ENCODE results near the gene SLC39A7. TPM values are rescaled to one million over a fixed set of nuclear protein-coding genes. Genes with fewer than 3 reads are reported as not detected.

The SLC39A7 gene
- 100 to 1,000 TPM in 2 of 4 donors, 10 to 100 TPM in 2; 38.9 to 162 (median 79.1) TPM for polyA plus RNA-seq
- long read RNA-seq, donor 1, transcript SLC39A7-202 (7 exons, 2,409 nt) = minor isoform, 5 of 33 reads
- long read RNA-seq, donor 1, transcript SLC39A7-201 (8 exons, 2,153 nt) = major isoform, 8 of 33 reads
- long read RNA-seq, donor 1, partial matches to known transcripts = 19 of 33 reads
- long read RNA-seq, donor 1, other reads (novel, unspliced or antisense) = 0 of 33 reads
- long read RNA-seq, donor 2, partial matches to known transcripts = 0 of 1 reads
- long read RNA-seq, donor 2, other reads (novel, unspliced or antisense) = 0 of 1 reads
- long read RNA-seq, donor 3, partial matches to known transcripts = 0 of 9 reads
- long read RNA-seq, donor 3, other reads (novel, unspliced or antisense) = 0 of 9 reads
- long read RNA-seq, donor 4 = 0 reads
- long read RNA-seq, donor 5, partial matches to known transcripts = 0 of 2 reads
- long read RNA-seq, donor 5, other reads (novel, unspliced or antisense) = 0 of 2 reads
- long read RNA-seq, donor 6, partial matches to known transcripts = 11 of 15 reads
- long read RNA-seq, donor 6, other reads (novel, unspliced or antisense) = 0 of 15 reads
- long read RNA-seq, donor 7, transcript SLC39A7-201 (8 exons, 2,153 nt) = minor isoform, 6 of 15 reads
- long read RNA-seq, donor 7, transcript SLC39A7-202 (7 exons, 2,409 nt) = major isoform, 7 of 15 reads
- long read RNA-seq, donor 7, partial matches to known transcripts = 0 of 15 reads
- long read RNA-seq, donor 7, other reads (novel, unspliced or antisense) = 0 of 15 reads
- long read RNA-seq, donor 8, partial matches to known transcripts = 0 of 2 reads
- long read RNA-seq, donor 8, other reads (novel, unspliced or antisense) = 0 of 2 reads
- long read RNA-seq, donor 9, partial matches to known transcripts = 0 of 5 reads
- long read RNA-seq, donor 9, other reads (novel, unspliced or antisense) = 0 of 5 reads
- long read RNA-seq, donor 10, transcript SLC39A7-202 (7 exons, 2,409 nt) = major isoform, 6 of 13 reads
- long read RNA-seq, donor 10, partial matches to known transcripts = 0 of 13 reads
- long read RNA-seq, donor 10, other reads (novel, unspliced or antisense) = 0 of 13 reads

- DNase-seq = peak; percentile 99 to 100
- FAIRE-seq = no peak
- peaks cover 9 to 31% (median 12%) of the 10 kb centered on the region in 3 donors for H3K4me1 ChIP-seq (ENCODE audit: control insufficient read depth in 3 of 3, insufficient read depth in 2 of 3, low read depth in 1 of 3, low read length in 2 of 3)
- H3K36me3 ChIP-seq (ENCODE audit: control insufficient read depth in 3 of 3, insufficient read depth in 2 of 3, low read depth in 1 of 3, low read length in 3 of 3) = peaks cover 10 to 46% (median 20%) of the 10 kb centered on the region in 3 donors
- H3K27ac ChIP-seq (ENCODE audit: low read depth in 1 of 3, low read length in 2 of 3) = peak within 1 kb of the TSS; percentile 92 to 99 (median 98)
- no peaks in the 10 kb centered on the region for H3K27me3 ChIP-seq (ENCODE audit: control insufficient read depth in 3 of 3, insufficient read depth in 3 of 3, low read length in 3 of 3)
- WGBS, 3 donors = 0% methylated on average over 64 to 68 of the region's 68 CpGs
- peak within 1 kb of the TSS; percentile 79 to 96 (median 85) for H3K4me3 ChIP-seq (ENCODE audit: low read depth in 1 of 3, low read length in 3 of 3)
- H3K9me3 ChIP-seq (ENCODE audit: control insufficient read depth in 2 of 2, insufficient read depth in 1 of 2, low read depth in 1 of 2, low read length in 1 of 2) = no peaks in the 10 kb centered on the region
Observed at GRCh38 chr6:33200219-33201146, at the start of gene SLC39A7, which contains the start of gene RXRB. Gene SLC39A7 (plus strand): TSS chr6:33200867. CDS start chr6:33201246, 379 bp downstream. Gene RXRB (minus strand): TSS chr6:33200665. CDS start chr6:33200476, 189 bp downstream.

- DNase-seq (no peak), FAIRE-seq (no peak)
- Histone ChIP-seq H3K36me3 (ENCODE audit: control insufficient read depth in 3 of 3, insufficient read depth in 2 of 3, low read depth in 1 of 3, low read length in 3 of 3) (no peaks in the 10 kb centered on the region), H3K27ac (ENCODE audit: low read depth in 1 of 3, low read length in 2 of 3) (no peak overlapping the region), H3K27me3 (ENCODE audit: control insufficient read depth in 3 of 3, insufficient read depth in 3 of 3, low read length in 3 of 3) (peaks cover 0 to 5% (median 0%) of the 10 kb centered on the region in 3 donors), H3K9me3 (ENCODE audit: control insufficient read depth in 2 of 2, insufficient read depth in 1 of 2, low read depth in 1 of 2, low read length in 1 of 2) (peaks cover 0 to 5% of the 10 kb centered on the region in 2 donors), H3K4me1 (ENCODE audit: control insufficient read depth in 3 of 3, insufficient read depth in 2 of 3, low read depth in 1 of 3, low read length in 2 of 3) (no peaks in the 10 kb centered on the region), H3K4me3 (ENCODE audit: low read depth in 1 of 3, low read length in 3 of 3) (no peak overlapping the region)
- WGBS, 3 donors = 80 to 96% (median 95%) methylated on average over 1 of the region's 1 CpG
Observed at GRCh38 chr6:33151050-33151449, 49.6 kb upstream of the SLC39A7 start.

GRCh38 chr6:33154349-33154748 is 46.3 kb upstream of the SLC39A7 start:
- Histone ChIP-seq H3K4me3 (ENCODE audit: low read depth in 1 of 3, low read length in 3 of 3) (no peak overlapping the region), H3K36me3 (ENCODE audit: control insufficient read depth in 3 of 3, insufficient read depth in 2 of 3, low read depth in 1 of 3, low read length in 3 of 3) (no peaks in the 10 kb centered on the region), H3K27ac (ENCODE audit: low read depth in 1 of 3, low read length in 2 of 3) (no peak overlapping the region), H3K4me1 (ENCODE audit: control insufficient read depth in 3 of 3, insufficient read depth in 2 of 3, low read depth in 1 of 3, low read length in 2 of 3) (no peaks in the 10 kb centered on the region), H3K9me3 (ENCODE audit: control insufficient read depth in 2 of 2, insufficient read depth in 1 of 2, low read depth in 1 of 2, low read length in 1 of 2) (peaks cover 0 to 5% of the 10 kb centered on the region in 2 donors), H3K27me3 (ENCODE audit: control insufficient read depth in 3 of 3, insufficient read depth in 3 of 3, low read length in 3 of 3) (peaks cover 0 to 2% (median 0%) of the 10 kb centered on the region in 3 donors)
- FAIRE-seq (no peak), DNase-seq (no peak)
- WGBS, 3 donors = 56 to 67% (median 65%) methylated on average over 4 of the region's 4 CpGs

GRCh38 chr6:33156561-33156960 is 44.1 kb upstream of the SLC39A7 start:
- Histone ChIP-seq H3K4me3 (ENCODE audit: low read depth in 1 of 3, low read length in 3 of 3) (no peak overlapping the region), H3K9me3 (ENCODE audit: control insufficient read depth in 2 of 2, insufficient read depth in 1 of 2, low read depth in 1 of 2, low read length in 1 of 2) (peaks cover 0 to 5% of the 10 kb centered on the region in 2 donors), H3K27ac (ENCODE audit: low read depth in 1 of 3, low read length in 2 of 3) (no peak overlapping the region), H3K4me1 (ENCODE audit: control insufficient read depth in 3 of 3, insufficient read depth in 2 of 3, low read depth in 1 of 3, low read length in 2 of 3) (peaks cover 2 to 6% (median 4%) of the 10 kb centered on the region in 3 donors), H3K27me3 (ENCODE audit: control insufficient read depth in 3 of 3, insufficient read depth in 3 of 3, low read length in 3 of 3) (peaks cover 0 to 2% (median 0%) of the 10 kb centered on the region in 3 donors), H3K36me3 (ENCODE audit: control insufficient read depth in 3 of 3, insufficient read depth in 2 of 3, low read depth in 1 of 3, low read length in 3 of 3) (no peaks in the 10 kb centered on the region)
- FAIRE-seq (no peak), DNase-seq (no peak)
- 87 to 93% (median 90%) methylated on average over 6 of the region's 6 CpGs for WGBS, 3 donors

- no peak overlapping the region for H3K4me3 ChIP-seq (ENCODE audit: low read depth in 1 of 3, low read length in 3 of 3)
- H3K27me3 ChIP-seq (ENCODE audit: control insufficient read depth in 3 of 3, insufficient read depth in 3 of 3, low read length in 3 of 3) = peaks cover 0 to 5% (median 0%) of the 10 kb centered on the region in 3 donors
- H3K36me3 ChIP-seq (ENCODE audit: control insufficient read depth in 3 of 3, insufficient read depth in 2 of 3, low read depth in 1 of 3, low read length in 3 of 3) = no peaks in the 10 kb centered on the region
- H3K4me1 ChIP-seq (ENCODE audit: control insufficient read depth in 3 of 3, insufficient read depth in 2 of 3, low read depth in 1 of 3, low read length in 2 of 3) = peaks cover 2 to 8% (median 6%) of the 10 kb centered on the region in 3 donors
- FAIRE-seq = no peak
- no peak overlapping the region for H3K27ac ChIP-seq (ENCODE audit: low read depth in 1 of 3, low read length in 2 of 3)
- DNase-seq = peak in 1 of 2 donors; percentile 30
- 59 to 78% (median 63%) methylated on average over 2 of the region's 2 CpGs for WGBS, 3 donors
- peaks cover 0 to 5% of the 10 kb centered on the region in 2 donors for H3K9me3 ChIP-seq (ENCODE audit: control insufficient read depth in 2 of 2, insufficient read depth in 1 of 2, low read depth in 1 of 2, low read length in 1 of 2)
Observed at GRCh38 chr6:33156964-33157363, 43.7 kb upstream of the SLC39A7 start.

- H3K4me1 ChIP-seq (ENCODE audit: control insufficient read depth in 3 of 3, insufficient read depth in 2 of 3, low read depth in 1 of 3, low read length in 2 of 3) = peaks cover 2 to 8% (median 6%) of the 10 kb centered on the region in 3 donors
- WGBS, 3 donors = 81 to 89% (median 88%) methylated on average over 11 of the region's 11 CpGs
- no peaks in the 10 kb centered on the region for H3K36me3 ChIP-seq (ENCODE audit: control insufficient read depth in 3 of 3, insufficient read depth in 2 of 3, low read depth in 1 of 3, low read length in 3 of 3)
- H3K27ac ChIP-seq (ENCODE audit: low read depth in 1 of 3, low read length in 2 of 3) = no peak overlapping the region
- H3K4me3 ChIP-seq (ENCODE audit: low read depth in 1 of 3, low read length in 3 of 3) = no peak overlapping the region
- FAIRE-seq = no peak
- H3K27me3 ChIP-seq (ENCODE audit: control insufficient read depth in 3 of 3, insufficient read depth in 3 of 3, low read length in 3 of 3) = peaks cover 0 to 9% (median 0%) of the 10 kb centered on the region in 3 donors
- DNase-seq = no peak
- H3K9me3 ChIP-seq (ENCODE audit: control insufficient read depth in 2 of 2, insufficient read depth in 1 of 2, low read depth in 1 of 2, low read length in 1 of 2) = no peaks in the 10 kb centered on the region
Observed at GRCh38 chr6:33160096-33160495, 40.6 kb upstream of the SLC39A7 start.

GRCh38 chr6:33160728-33161344 is 39.8 kb upstream of the SLC39A7 start:
- 31 to 43% (median 33%) methylated on average over 13 of the region's 13 CpGs for WGBS, 3 donors
- Histone ChIP-seq H3K36me3 (ENCODE audit: control insufficient read depth in 3 of 3, insufficient read depth in 2 of 3, low read depth in 1 of 3, low read length in 3 of 3) (no peaks in the 10 kb centered on the region), H3K4me1 (ENCODE audit: control insufficient read depth in 3 of 3, insufficient read depth in 2 of 3, low read depth in 1 of 3, low read length in 2 of 3) (peaks cover 2 to 8% (median 6%) of the 10 kb centered on the region in 3 donors), H3K9me3 (ENCODE audit: control insufficient read depth in 2 of 2, insufficient read depth in 1 of 2, low read depth in 1 of 2, low read length in 1 of 2) (no peaks in the 10 kb centered on the region), H3K4me3 (ENCODE audit: low read depth in 1 of 3, low read length in 3 of 3) (no peak overlapping the region), H3K27me3 (ENCODE audit: control insufficient read depth in 3 of 3, insufficient read depth in 3 of 3, low read length in 3 of 3) (peaks cover 0 to 7% (median 0%) of the 10 kb centered on the region in 3 donors), H3K27ac (ENCODE audit: low read depth in 1 of 3, low read length in 2 of 3) (peak overlapping the region in 1 of 3 donors; percentile 59)
- FAIRE-seq (no peak), DNase-seq (peak in 1 of 2 donors; percentile 54)
